MM.1S (cell line): ENCODE results near the gene OSGEP.

Experiments used
- DNase-seq: peaks from one replicate; pipeline ENCODE4 v3.0.0-alpha.2; 2015
- H2AFZ ChIP-seq: fragments of 300-600 bp; sonication (generic); 2 replicates; pipeline ENCODE4 v1.6.0; 2016; ENCODE audit warnings: antibody characterized with exemption, low read length
- H3F3A ChIP-seq: fragments of 300-600 bp; sonication (generic); 2 replicates; pipeline ENCODE4 v1.6.1; 2016; ENCODE audit warnings: mild to moderate bottlenecking, antibody characterized with exemption, low read length, moderate library complexity, mixed read lengths; ENCODE audit not compliant: insufficient read depth
- H3K27ac ChIP-seq: fragments of 300-600 bp; sonication (generic); 2 replicates; pipeline ENCODE4 v1.5.1; 2016; ENCODE audit warnings: mild to moderate bottlenecking, low read length
- H3K27me3 ChIP-seq: fragments of 300-600 bp; sonication (generic); replicated peaks from 2 replicates; pipeline ENCODE4 v1.6.0; 2016; ENCODE audit warnings: low read length; ENCODE audit not compliant: insufficient read depth
- H3K36me3 ChIP-seq: fragments of 300-600 bp; sonication (generic); replicated peaks from 2 replicates; pipeline ENCODE4 v1.6.1; 2016; ENCODE audit warnings: mild to moderate bottlenecking, low read length, mixed read lengths; ENCODE audit not compliant: insufficient read depth
- H3K4me1 ChIP-seq: fragments of 300-600 bp; sonication (generic); 2 replicates; pipeline ENCODE4 v1.6.1; 2016; ENCODE audit warnings: low read length, mixed read lengths
- H3K4me2 ChIP-seq: fragments of 300-600 bp; sonication (generic); 2 replicates; pipeline ENCODE4 v1.6.0; 2016; ENCODE audit warnings: low read depth, low read length
- H3K4me3 ChIP-seq: fragments of 300-600 bp; sonication (generic); 2 replicates; pipeline ENCODE4 v1.5.1; 2016; ENCODE audit warnings: low read length, mixed read lengths
- H3K79me2 ChIP-seq: fragments of 300-600 bp; sonication (generic); 2 replicates; pipeline ENCODE4 v1.6.1; 2016; ENCODE audit warnings: mixed run types, low read length, mixed read lengths
- H3K9ac ChIP-seq: fragments of 300-600 bp; sonication (generic); 2 replicates; pipeline ENCODE4 v1.6.1; 2016; ENCODE audit warnings: low read length, mixed read lengths
- H3K9me2 ChIP-seq: fragments of 300-600 bp; sonication (generic); replicated peaks from 2 replicates; pipeline ENCODE4 v1.6.1; 2016; ENCODE audit warnings: mild to moderate bottlenecking, low read length, mixed read lengths; ENCODE audit not compliant: insufficient read depth
- H3K9me3 ChIP-seq: fragments of 300-600 bp; sonication (generic); replicated peaks from 2 replicates; pipeline ENCODE4 v1.6.1; 2016; ENCODE audit warnings: mild to moderate bottlenecking, low read length, mixed read lengths; ENCODE audit not compliant: insufficient read depth
- H4K20me1 ChIP-seq: fragments of 300-600 bp; sonication (generic); 2 replicates; pipeline ENCODE4 v1.6.1; 2016; ENCODE audit warnings: mild to moderate bottlenecking, low read length, moderate library complexity, mixed read lengths; ENCODE audit not compliant: insufficient read depth
- EZH2 ChIP-seq: fragments of 300-600 bp; sonication (generic); optimal IDR thresholded peaks from 2 replicates; pipeline ENCODE3; 2017; ENCODE audit warnings: low read depth, mild to moderate bottlenecking, antibody characterized with exemption, low read length, mixed read lengths
- EZH2phosphoT487 ChIP-seq: fragments of 300-600 bp; sonication (generic); IDR thresholded peaks from 2 replicates; pipeline ENCODE4 v1.6.1; 2018; ENCODE audit warnings: antibody characterized with exemption, low read length
- TF ChIP-seq, protein P1 (sequence below): fragments of 300-600 bp; sonication (generic); IDR thresholded peaks from 2 replicates; pipeline ENCODE4 v1.5.1; 2016; ENCODE audit warnings: antibody characterized with exemption, low read length, mixed read lengths

Gene OSGEP

GRCh38 chr14:20499881-20500280, 45.3 kb upstream of the OSGEP start:
- no peak overlapping the region for H3K27ac ChIP-seq
- no peaks in the 10 kb centered on the region for H3F3A ChIP-seq
- H2AFZ ChIP-seq: no peak overlapping the region
- H3K27me3 ChIP-seq: no peaks in the 10 kb centered on the region
- H3K4me3 ChIP-seq: no peak overlapping the region
- H4K20me1 ChIP-seq: no peaks in the 10 kb centered on the region
- H3K9ac ChIP-seq: no peak overlapping the region
- H3K9me2 ChIP-seq: no peaks in the 10 kb centered on the region
- no peaks in the 10 kb centered on the region for H3K9me3 ChIP-seq
- no peak for DNase-seq
- no peaks in the 10 kb centered on the region for H3K36me3 ChIP-seq
- no peaks in the 10 kb centered on the region for H3K79me2 ChIP-seq
- no peak overlapping the region for H3K4me2 ChIP-seq
- H3K4me1 ChIP-seq: no peaks in the 10 kb centered on the region
- TF ChIP-seq, protein P1, sequence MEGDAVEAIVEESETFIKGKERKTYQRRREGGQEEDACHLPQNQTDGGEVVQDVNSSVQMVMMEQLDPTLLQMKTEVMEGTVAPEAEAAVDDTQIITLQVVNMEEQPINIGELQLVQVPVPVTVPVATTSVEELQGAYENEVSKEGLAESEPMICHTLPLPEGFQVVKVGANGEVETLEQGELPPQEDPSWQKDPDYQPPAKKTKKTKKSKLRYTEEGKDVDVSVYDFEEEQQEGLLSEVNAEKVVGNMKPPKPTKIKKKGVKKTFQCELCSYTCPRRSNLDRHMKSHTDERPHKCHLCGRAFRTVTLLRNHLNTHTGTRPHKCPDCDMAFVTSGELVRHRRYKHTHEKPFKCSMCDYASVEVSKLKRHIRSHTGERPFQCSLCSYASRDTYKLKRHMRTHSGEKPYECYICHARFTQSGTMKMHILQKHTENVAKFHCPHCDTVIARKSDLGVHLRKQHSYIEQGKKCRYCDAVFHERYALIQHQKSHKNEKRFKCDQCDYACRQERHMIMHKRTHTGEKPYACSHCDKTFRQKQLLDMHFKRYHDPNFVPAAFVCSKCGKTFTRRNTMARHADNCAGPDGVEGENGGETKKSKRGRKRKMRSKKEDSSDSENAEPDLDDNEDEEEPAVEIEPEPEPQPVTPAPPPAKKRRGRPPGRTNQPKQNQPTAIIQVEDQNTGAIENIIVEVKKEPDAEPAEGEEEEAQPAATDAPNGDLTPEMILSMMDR: no peak
- TF ChIP-seq EZH2phosphoT487 (no peak), EZH2 (no peak)

DNA sequence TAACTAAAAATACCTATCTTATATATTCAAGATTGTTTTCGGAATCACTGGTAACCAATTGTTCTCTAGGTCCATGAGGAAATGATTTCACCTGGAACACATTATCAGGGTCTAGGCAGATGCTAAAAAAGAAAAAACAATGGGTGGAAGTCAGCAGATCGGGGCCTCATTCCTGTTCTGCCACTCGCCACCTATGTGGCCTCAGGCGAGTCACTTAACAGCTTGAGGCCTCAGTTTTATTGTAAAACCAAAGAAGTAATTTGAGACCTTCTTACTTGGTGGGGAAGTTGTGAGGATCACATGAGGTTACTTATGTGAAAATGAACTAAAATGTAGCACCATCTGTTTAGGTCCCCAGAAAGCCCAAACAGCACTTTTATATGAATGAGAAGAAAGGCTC, 44.5 kb upstream of the OSGEP start:
- Histone ChIP-seq H3K9ac (no peak overlapping the region), H3K27me3 (no peaks in the 10 kb centered on the region), H3K9me2 (no peaks in the 10 kb centered on the region), H3K9me3 (no peaks in the 10 kb centered on the region), H3K79me2 (no peaks in the 10 kb centered on the region), H3K4me1 (no peaks in the 10 kb centered on the region), H4K20me1 (no peaks in the 10 kb centered on the region), H3K4me2 (no peak overlapping the region), H3K4me3 (no peak overlapping the region), H3K36me3 (no peaks in the 10 kb centered on the region), H3K27ac (no peak overlapping the region), H2AFZ (no peak overlapping the region), H3F3A (no peaks in the 10 kb centered on the region)
- DNase-seq: no peak
- TF ChIP-seq EZH2 (no peak), EZH2phosphoT487 (no peak)
- TF ChIP-seq, protein P1: no peak

- no peaks in the 10 kb centered on the region for H4K20me1 ChIP-seq
- H3K79me2 ChIP-seq: no peaks in the 10 kb centered on the region
- H3K9me2 ChIP-seq: no peaks in the 10 kb centered on the region
- H3F3A ChIP-seq: no peaks in the 10 kb centered on the region
- H3K4me1 ChIP-seq: 0 out of 2 replicates have a peak, but pooled peaks cover 2% of the 10 kb centered on the region
- no peak for DNase-seq
- H3K9me3 ChIP-seq: no peaks in the 10 kb centered on the region
- H2AFZ ChIP-seq: no peak overlapping the region
- H3K27ac ChIP-seq: no peak overlapping the region
- H3K9ac ChIP-seq: no peak overlapping the region
- H3K36me3 ChIP-seq: no peaks in the 10 kb centered on the region
- TF ChIP-seq, protein P1: no peak
- no peak for TF ChIP-seq EZH2
- TF ChIP-seq EZH2phosphoT487: no peak
- no peaks in the 10 kb centered on the region for H3K27me3 ChIP-seq
- H3K4me3 ChIP-seq: no peak overlapping the region
- no peak overlapping the region for H3K4me2 ChIP-seq
These were observed 44.0 kb upstream of the OSGEP start for GRCh38 chr14:20498622-20499021.
